HEK293 (cell line): ENCODE results near the gene FOXO6.
A peak's percentile ranks its signal among the peaks of the same experiment; 100 is the strongest.

Source experiments
- CTCF ChIP-seq: fragments of 450-650 bp; formaldehyde crosslinking; IDR thresholded peaks from 2 replicates; pipeline ENCODE4 v1.5.1; 2016; ENCODE audit warnings: missing biosample characterization, missing genetic modification characterization
- EGR2 ChIP-seq: fragments of 450-650 bp; formaldehyde crosslinking; IDR thresholded peaks from 2 replicates; pipeline ENCODE4 v1.5.1; 2016; ENCODE audit warnings: low read depth, missing biosample characterization, missing genetic modification characterization
- MEIS1 ChIP-seq: sonication (generic); formaldehyde crosslinking; IDR thresholded peaks from 2 replicates; pipeline ENCODE4 v1.8.1; 2022; ENCODE audit warnings: missing genetic modification reagents, mild to moderate bottlenecking, borderline replicate concordance
- YY1 ChIP-seq: fragments of 450-650 bp; formaldehyde crosslinking; IDR thresholded peaks from 2 replicates; pipeline ENCODE4 v1.5.1; 2018; ENCODE audit warnings: missing biosample characterization, missing genetic modification characterization
- ZNF24 ChIP-seq: fragments of 450-650 bp; formaldehyde crosslinking; IDR thresholded peaks from 2 replicates; pipeline ENCODE4 v1.5.1; 2016; ENCODE audit warnings: missing biosample characterization, missing genetic modification characterization
- ZNF280D ChIP-seq: fragments of 450-650 bp; formaldehyde crosslinking; IDR thresholded peaks from 2 replicates; pipeline ENCODE4 v1.5.1; 2016; ENCODE audit warnings: missing biosample characterization, missing genetic modification characterization
- ZNF37A ChIP-seq: fragments of 450-650 bp; IDR thresholded peaks from 2 replicates; pipeline ENCODE4 v1.5.1; 2018; ENCODE audit warnings: missing biosample characterization, missing genetic modification characterization
- ZNF449 ChIP-seq: fragments of 450-650 bp; formaldehyde crosslinking; IDR thresholded peaks from 2 replicates; pipeline ENCODE4 v1.5.1; 2017; ENCODE audit warnings: missing biosample characterization, mild to moderate bottlenecking, missing genetic modification characterization, moderate library complexity
- ZNF530 ChIP-seq: fragments of 450-650 bp; formaldehyde crosslinking; IDR thresholded peaks from 2 replicates; pipeline ENCODE4 v1.5.1; 2016; ENCODE audit warnings: low read depth, missing biosample characterization, missing genetic modification characterization
- ZNF561 ChIP-seq: fragments of 450-650 bp; IDR thresholded peaks from 2 replicates; pipeline ENCODE4 v1.5.1; 2018; ENCODE audit warnings: missing biosample characterization, missing genetic modification characterization, borderline replicate concordance
- ZSCAN30 ChIP-seq: fragments of 450-650 bp; IDR thresholded peaks from 2 replicates; pipeline ENCODE4 v1.5.1; 2018; ENCODE audit warnings: missing biosample characterization, mild to moderate bottlenecking, missing genetic modification characterization, moderate library complexity
- TF ChIP-seq, protein P1 (sequence below): fragments of 450-650 bp; formaldehyde crosslinking; IDR thresholded peaks from 2 replicates; pipeline ENCODE4 v1.5.1; 2016; ENCODE audit warnings: missing biosample characterization, missing genetic modification characterization, borderline replicate concordance

- TF ChIP-seq ZNF24 (no peak), CTCF (no peak), YY1 (tag by site-specific recombination) (no peak), ZNF37A (tag by site-specific recombination) (no peak), ZSCAN30 (tag by site-specific recombination) (no peak), MEIS1 (CRISPR knock-in tag) (no peak), ZNF561 (tag by site-specific recombination) (no peak), ZNF449 (tag by site-specific recombination) (no peak), ZNF530 (tag by site-specific recombination) (no peak), ZNF280D (tag by site-specific recombination) (no peak), EGR2 (tag by site-specific recombination) (peak; percentile 32; the same call in 1 of the 2 replicates)
- TF ChIP-seq, protein P1, sequence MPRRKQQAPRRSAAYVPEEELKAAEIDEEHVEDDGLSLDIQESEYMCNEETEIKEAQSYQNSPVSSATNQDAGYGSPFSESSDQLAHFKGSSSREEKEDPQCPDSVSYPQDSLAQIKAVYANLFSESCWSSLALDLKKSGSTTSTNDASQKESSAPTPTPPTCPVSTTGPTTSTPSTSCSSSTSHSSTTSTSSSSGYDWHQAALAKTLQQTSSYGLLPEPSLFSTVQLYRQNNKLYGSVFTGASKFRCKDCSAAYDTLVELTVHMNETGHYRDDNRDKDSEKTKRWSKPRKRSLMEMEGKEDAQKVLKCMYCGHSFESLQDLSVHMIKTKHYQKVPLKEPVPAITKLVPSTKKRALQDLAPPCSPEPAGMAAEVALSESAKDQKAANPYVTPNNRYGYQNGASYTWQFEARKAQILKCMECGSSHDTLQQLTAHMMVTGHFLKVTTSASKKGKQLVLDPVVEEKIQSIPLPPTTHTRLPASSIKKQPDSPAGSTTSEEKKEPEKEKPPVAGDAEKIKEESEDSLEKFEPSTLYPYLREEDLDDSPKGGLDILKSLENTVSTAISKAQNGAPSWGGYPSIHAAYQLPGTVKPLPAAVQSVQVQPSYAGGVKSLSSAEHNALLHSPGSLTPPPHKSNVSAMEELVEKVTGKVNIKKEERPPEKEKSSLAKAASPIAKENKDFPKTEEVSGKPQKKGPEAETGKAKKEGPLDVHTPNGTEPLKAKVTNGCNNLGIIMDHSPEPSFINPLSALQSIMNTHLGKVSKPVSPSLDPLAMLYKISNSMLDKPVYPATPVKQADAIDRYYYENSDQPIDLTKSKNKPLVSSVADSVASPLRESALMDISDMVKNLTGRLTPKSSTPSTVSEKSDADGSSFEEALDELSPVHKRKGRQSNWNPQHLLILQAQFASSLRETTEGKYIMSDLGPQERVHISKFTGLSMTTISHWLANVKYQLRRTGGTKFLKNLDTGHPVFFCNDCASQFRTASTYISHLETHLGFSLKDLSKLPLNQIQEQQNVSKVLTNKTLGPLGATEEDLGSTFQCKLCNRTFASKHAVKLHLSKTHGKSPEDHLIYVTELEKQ (tag by site-specific recombination), result no peak
Observed at GRCh38 chr1:41417746-41418145, 56.5 kb downstream of the FOXO6 start.
